ENCODE measurements around the gene DCAF8L2. TPM values are rescaled to one million over a fixed set of nuclear protein-coding genes. Genes with fewer than 3 reads are reported as not detected.

The DCAF8L2 gene
- total RNA-seq, 2 experiments from 2014 or later = not detected

- DNase-seq = no peak
- Mint-ChIP-seq H3K36me3 (ENCODE audit: low read depth) (no peaks in the 10 kb centered on the region), H3K9me3 (no peaks in the 10 kb centered on the region), H3K27me3 (no peaks in the 10 kb centered on the region), H3K27ac (no peak overlapping the region), H3K4me1 (ENCODE audit: low read depth) (no peaks in the 10 kb centered on the region), H3K4me3 (no peak overlapping the region)
- no peak for ATAC-seq
- CTCF ChIA-PET = no interaction called here
- POLR2A ChIA-PET = no interaction called here
- no peak for TF ChIP-seq CTCF (IDR thresholded peaks at IDR 0.05)
- intact Hi-C loops (cut with micrococcal nuclease) = no loop called here
These were observed 70.7 kb downstream of the DCAF8L2 start for GRCh38 chrX:27660878-27661277.

DNA sequence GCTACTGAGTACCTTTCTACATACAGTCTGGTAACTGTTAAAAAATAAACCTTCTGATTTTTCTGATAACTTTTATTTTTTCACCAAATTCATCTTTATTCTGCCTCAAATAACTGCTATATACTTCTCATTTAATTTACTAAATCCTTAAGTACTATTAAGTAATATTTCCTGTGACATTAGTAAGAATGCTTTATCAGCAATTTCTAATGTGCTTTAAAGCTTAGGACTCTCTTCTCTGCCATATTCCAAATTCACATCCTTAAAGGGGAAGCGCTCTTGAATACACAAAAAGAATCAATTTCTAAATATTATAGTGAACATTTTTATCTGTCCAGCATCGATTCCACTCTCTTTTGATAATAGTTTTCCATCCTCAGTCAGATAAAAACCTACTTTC lies 81.1 kb downstream of the DCAF8L2 start:
- H3K27me3 Mint-ChIP-seq = no peaks in the 10 kb centered on the region
- no peak for TF ChIP-seq CTCF (IDR thresholded peaks at IDR 0.05)
- no peaks in the 10 kb centered on the region for H3K4me1 Mint-ChIP-seq (ENCODE audit: low read depth)
- ATAC-seq (no peak), DNase-seq (no peak)
- intact Hi-C loops (cut with micrococcal nuclease) = no loop called here
- H3K4me3 Mint-ChIP-seq = no peak overlapping the region
- no peaks in the 10 kb centered on the region for H3K9me3 Mint-ChIP-seq
- ChIA-PET POLR2A (no interaction called here), CTCF (no interaction called here)
- H3K36me3 Mint-ChIP-seq (ENCODE audit: low read depth) = no peaks in the 10 kb centered on the region
- H3K27ac Mint-ChIP-seq = no peak overlapping the region

GRCh38 chrX:27674491-27674890 lies 84.3 kb downstream of the DCAF8L2 start:
- Mint-ChIP-seq H3K36me3 (ENCODE audit: low read depth) (no peaks in the 10 kb centered on the region), H3K27me3 (no peaks in the 10 kb centered on the region), H3K27ac (no peak overlapping the region), H3K4me1 (ENCODE audit: low read depth) (no peaks in the 10 kb centered on the region), H3K9me3 (peaks cover 2% of the 10 kb centered on the region), H3K4me3 (no peak overlapping the region)
- ChIA-PET CTCF (no interaction called here), POLR2A (no interaction called here)
- no peak for ATAC-seq
- no peak for DNase-seq
- intact Hi-C loops (cut with micrococcal nuclease) = no loop called here
- no peak for TF ChIP-seq CTCF (IDR thresholded peaks at IDR 0.05)

GRCh38 chrX:27675493-27675892 lies 85.3 kb downstream of the DCAF8L2 start:
- DNase-seq (no peak), ATAC-seq (no peak)
- Mint-ChIP-seq H3K27ac (no peak overlapping the region), H3K36me3 (ENCODE audit: low read depth) (no peaks in the 10 kb centered on the region), H3K27me3 (no peaks in the 10 kb centered on the region), H3K9me3 (peaks cover 2% of the 10 kb centered on the region), H3K4me3 (no peak overlapping the region), H3K4me1 (ENCODE audit: low read depth) (no peaks in the 10 kb centered on the region)
- CTCF ChIA-PET = no interaction called here
- intact Hi-C loops (cut with micrococcal nuclease) = no loop called here
- POLR2A ChIA-PET = no interaction called here
- no peak for TF ChIP-seq CTCF (IDR thresholded peaks at IDR 0.05)

- Mint-ChIP-seq H3K27ac (no peak overlapping the region), H3K4me1 (ENCODE audit: low read depth) (no peaks in the 10 kb centered on the region), H3K4me3 (no peak overlapping the region), H3K27me3 (no peaks in the 10 kb centered on the region), H3K9me3 (peaks cover 4% of the 10 kb centered on the region), H3K36me3 (ENCODE audit: low read depth) (no peaks in the 10 kb centered on the region)
- ChIA-PET CTCF (no interaction called here), POLR2A (no interaction called here)
- DNase-seq (no peak), ATAC-seq (no peak)
- intact Hi-C loops (cut with micrococcal nuclease) = no loop called here
- TF ChIP-seq CTCF (IDR thresholded peaks at IDR 0.05) = no peak
These were observed 89.1 kb downstream of the DCAF8L2 start for GRCh38 chrX:27679281-27679680.
